ENCODE measurements around the gene ARID3A. TPM values are rescaled to one million over a fixed set of nuclear protein-coding genes. Genes with fewer than 3 reads are reported as not detected.

ARID3A gene
- total and polyA plus RNA-seq, 2 donors (not counting 3 experiments of a cell fraction or from before 2014, with no cell fraction given), result 5.4 to 13.2 TPM

- DNase-seq (ENCODE audit: low read depth, low spot score), result no peak
- Histone ChIP-seq H3K27me3 (ENCODE audit: control insufficient read depth in 2 of 2, insufficient read depth in 2 of 2, low read length in 2 of 2) (no peaks in the 10 kb centered on the region), H3K9me1 (replicated peaks; ENCODE audit: control insufficient read depth, extremely low read depth, insufficient read depth, low read length) (no peaks in the 10 kb centered on the region), H3K4me1 (ENCODE audit: control insufficient read depth, extremely low read depth, insufficient read depth, low read length) (peaks cover 19% of the 10 kb centered on the region), H3K4me2 (ENCODE audit: insufficient read depth, low read length) (no peak overlapping the region), H3K36me3 (ENCODE audit: control insufficient read depth in 2 of 2, extremely low read depth in 1 of 2, insufficient read depth in 2 of 2, low read length in 2 of 2) (no peaks in the 10 kb centered on the region), H3K4me3 (replicated peaks in 1 of 3; ENCODE audit: insufficient read depth in 1 of 3, low read depth in 1 of 3, low read length in 3 of 3) (no peak overlapping the region), H2AFZ (ENCODE audit: low read depth, low read length) (no peak overlapping the region), H3K9me3 (replicated peaks; ENCODE audit: control insufficient read depth, insufficient read depth, low read length) (no peaks in the 10 kb centered on the region), H3K9ac (replicated peaks; ENCODE audit: extremely low read depth, insufficient read depth, low read length) (no peak overlapping the region), H4K20me1 (replicated peaks; ENCODE audit: control insufficient read depth, extremely low read depth, insufficient read depth, low read length) (no peaks in the 10 kb centered on the region), H3K27ac (ENCODE audit: insufficient read depth, low read depth, low read length) (no peak overlapping the region), H3K79me2 (ENCODE audit: control insufficient read depth, insufficient read depth, low read length) (no peaks in the 10 kb centered on the region)
- dilution Hi-C loops (cut with MboI; ENCODE audit: extremely low pct_ligation_motif_present, low sequenced_read_pairs), result no loop called here
- CTCF ChIA-PET, result no interaction called here
- POLR2A ChIA-PET, result no interaction called here
- TF ChIP-seq JUN (IDR thresholded peaks at IDR 0.05; ENCODE audit: borderline replicate concordance, insufficient read depth, insufficient read length, low read depth) (no peak), EZH2 (IDR thresholded peaks at IDR 0.05; ENCODE audit: borderline replicate concordance, low read depth, low read length, severe bottlenecking) (no peak), CTCF (IDR thresholded peaks at IDR 0.05; ENCODE audit: extremely low read depth in 1 of 2, insufficient read depth in 1 of 2, low read depth in 1 of 2, low read length in 2 of 2) (no peak), GATA2 (IDR thresholded peaks at IDR 0.05; ENCODE audit: insufficient read depth, insufficient read length, low read depth, low read length) (no peak), POLR2A (IDR thresholded peaks at IDR 0.05; ENCODE audit: low read depth, low read length) (no peak), FOS (IDR thresholded peaks at IDR 0.05; ENCODE audit: borderline replicate concordance, insufficient read depth, low read length) (no peak), POLR2AphosphoS5 (IDR thresholded peaks at IDR 0.05; ENCODE audit: insufficient read depth, low read depth, low read length) (no peak), MYC (IDR thresholded peaks at IDR 0.05; ENCODE audit: low read depth, low read length) (no peak)
- TF ChIP-seq, protein P1, sequence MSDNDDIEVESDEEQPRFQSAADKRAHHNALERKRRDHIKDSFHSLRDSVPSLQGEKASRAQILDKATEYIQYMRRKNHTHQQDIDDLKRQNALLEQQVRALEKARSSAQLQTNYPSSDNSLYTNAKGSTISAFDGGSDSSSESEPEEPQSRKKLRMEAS (IDR thresholded peaks at IDR 0.05; ENCODE audit: insufficient read depth, insufficient read length), result no peak
- no TSS peak for BruUV-seq (replicated peaks)
- intact Hi-C loops (cut with micrococcal nuclease), result no loop called here
- no peak for FAIRE-seq
Measured at GRCh38 chr19:944663-945241, 18.9 kb downstream of the ARID3A start.
